PC-9 (cell line): ENCODE results near the gene NECAB2. TPM values are rescaled to one million over a fixed set of nuclear protein-coding genes. Genes with fewer than 3 reads are reported as not detected.

Experiments used
- BruUV-seq: library from RNA; stranded (reverse); fragments of 400-500 nt; replicated peaks from 2 replicates; lab custom pipeline; 2021; lab: Mats Ljungman, UMichigan
- CTCF ChIA-PET: fragments of 300-600 bp; sonication (Branson Sonifier 250); formaldehyde crosslinking; loops from one replicate; lab custom pipeline; 2022; ENCODE audit warnings: antibody characterized with exemption; lab: Charles Lee
- POLR2A ChIA-PET: fragments of 300-600 bp; sonication (Branson Sonifier 250); formaldehyde crosslinking; loops from one replicate; lab custom pipeline; 2022; ENCODE audit warnings: antibody characterized with exemption; ENCODE audit not compliant: unreplicated experiment; lab: Charles Lee
- DNase-seq, 2 experiments: peaks; one replicate each; pipeline versions ENCODE4 v3.0.0 to v3.0.0-alpha.2; 2015 to 2022; ENCODE audit warnings: mixed read lengths in 1 of 2
- H2AFZ ChIP-seq: fragments of 200-600 bp; sonication (generic); 2 replicates; pipeline ENCODE4 v1.8.1; 2017; ENCODE audit warnings: antibody characterized with exemption
- H3F3A ChIP-seq: fragments of 200-600 bp; sonication (generic); 2 replicates; pipeline ENCODE4 v1.8.1; 2017; ENCODE audit warnings: antibody characterized with exemption, mild to moderate bottlenecking, low read depth; ENCODE audit not compliant: insufficient read depth
- H3K27ac ChIP-seq: fragments of 200-600 bp; sonication (generic); 2 replicates; pipeline ENCODE4 v1.6.1; 2016; ENCODE audit warnings: mixed run types
- H3K27me3 ChIP-seq: fragments of 200-600 bp; sonication (generic); 2 replicates; pipeline ENCODE4 v1.6.1; 2016; ENCODE audit warnings: low read depth, mixed run types; ENCODE audit not compliant: insufficient read depth
- H3K36me3 ChIP-seq: fragments of 200-600 bp; sonication (generic); 2 replicates; pipeline ENCODE4 v1.6.1; 2016; ENCODE audit warnings: low read depth, mixed run types
- H3K4me1 ChIP-seq: fragments of 200-600 bp; sonication (generic); replicated peaks from 2 replicates; pipeline ENCODE4 v1.6.1; 2016; ENCODE audit warnings: mixed run types; ENCODE audit not compliant: insufficient read depth
- H3K4me2 ChIP-seq: fragments of 200-600 bp; sonication (generic); 2 replicates; pipeline ENCODE4 v1.6.1; 2017; ENCODE audit warnings: mixed run types
- H3K4me3 ChIP-seq: fragments of 200-600 bp; sonication (generic); 2 replicates; pipeline ENCODE4 v1.6.1; 2016; ENCODE audit warnings: mixed run types
- H3K79me2 ChIP-seq: fragments of 200-600 bp; sonication (generic); 2 replicates; pipeline ENCODE4 v1.6.1; 2017; ENCODE audit warnings: low read depth, mixed run types
- H3K9me2 ChIP-seq: fragments of 200-600 bp; sonication (generic); 2 replicates; pipeline ENCODE4 v1.8.1; 2017; ENCODE audit warnings: mild to moderate bottlenecking; ENCODE audit not compliant: insufficient read depth
- H3K9me3 ChIP-seq: fragments of 200-600 bp; sonication (generic); 2 replicates; pipeline ENCODE4 v1.8.1; 2016; ENCODE audit warnings: low read depth; ENCODE audit not compliant: insufficient read depth
- H4K20me1 ChIP-seq: fragments of 200-600 bp; sonication (generic); 2 replicates; pipeline ENCODE4 v1.8.1; 2017; ENCODE audit not compliant: insufficient read depth
- CTCF ChIP-seq: fragments of 200-600 bp; sonication (generic); conservative IDR thresholded peaks from 2 replicates; pipeline ENCODE4 v1.6.1; 2017; ENCODE audit warnings: mixed run types, antibody characterized with exemption, mild to moderate bottlenecking, moderate library complexity
- EZH2 ChIP-seq: fragments of 200-600 bp; sonication (generic); IDR thresholded peaks from 2 replicates; pipeline ENCODE4 v1.8.0; 2017; ENCODE audit warnings: antibody characterized with exemption, low read depth
- intact Hi-C: fragments of 100-400 bp; cut with micrococcal nuclease; formaldehyde crosslinking; loops from one replicate; pipeline ENCODE4 v1.10.0; 2022; ENCODE audit not compliant: unreplicated experiment
- total RNA-seq: library from RNA; stranded (reverse); gene quantifications from 2 replicates; pipeline ENCODE4 v1.2.3, GENCODE V29; 2021

Gene NECAB2
- total RNA-seq, 1 experiment from 2014 or later = 0.74 TPM

GRCh38 chr16:84039696-84040095 lies 71.7 kb downstream of the NECAB2 start:
- H3K27me3 ChIP-seq = peaks cover 59% of the 10 kb centered on the region
- DNase-seq = no peak
- no peaks in the 10 kb centered on the region for H3K36me3 ChIP-seq
- H2AFZ ChIP-seq = no peak overlapping the region
- H3K4me3 ChIP-seq = no peak overlapping the region
- POLR2A ChIA-PET = interaction anchor here (0.6 kb wide), 1 partner anchor 298 kb away, joined by 6 read pairs; no protein-coding TSS in a partner anchor
- H3K4me1 ChIP-seq = no peaks in the 10 kb centered on the region
- no peak overlapping the region for H3K27ac ChIP-seq
- H3K4me2 ChIP-seq = no peak overlapping the region
- H3F3A ChIP-seq = no peaks in the 10 kb centered on the region
- intact Hi-C loops = loop anchor here (5.0 kb wide), 3 partner anchors 67 to 212 kb away; no protein-coding TSS in a partner anchor
- TF ChIP-seq EZH2 (no peak), CTCF (no peak)
- CTCF ChIA-PET = no interaction called here
- BruUV-seq = no TSS peak
- H3K79me2 ChIP-seq = no peaks in the 10 kb centered on the region
- H3K9me3 ChIP-seq = 0 out of 2 replicates have a peak, but pooled peaks cover 5% of the 10 kb centered on the region
- H4K20me1 ChIP-seq = no peaks in the 10 kb centered on the region
- H3K9me2 ChIP-seq = no peaks in the 10 kb centered on the region

GRCh38 chr16:84040226-84040822 lies 72.3 kb downstream of the NECAB2 start:
- Histone ChIP-seq H3K4me3 (no peak overlapping the region), H3K36me3 (no peaks in the 10 kb centered on the region), H3K9me3 (0 out of 2 replicates have a peak, but pooled peaks cover 5% of the 10 kb centered on the region), H3K27ac (no peak overlapping the region), H3K79me2 (no peaks in the 10 kb centered on the region), H3F3A (no peaks in the 10 kb centered on the region), H3K9me2 (no peaks in the 10 kb centered on the region), H3K27me3 (peaks cover 54% of the 10 kb centered on the region), H3K4me2 (no peak overlapping the region), H2AFZ (no peak overlapping the region), H3K4me1 (no peaks in the 10 kb centered on the region), H4K20me1 (no peaks in the 10 kb centered on the region)
- TF ChIP-seq CTCF (no peak), EZH2 (no peak)
- DNase-seq = no peak
- CTCF ChIA-PET = no interaction called here
- POLR2A ChIA-PET = interaction anchor here (0.5 to 0.6 kb wide), 2 partner anchors 26 to 117 kb away, joined by 4 to 7 read pairs; no protein-coding TSS in a partner anchor
- intact Hi-C loops = loop anchor here (5.0 kb wide), 3 partner anchors 68 to 213 kb away; no protein-coding TSS in a partner anchor
- no TSS peak for BruUV-seq

- H3K36me3 ChIP-seq = no peaks in the 10 kb centered on the region
- no peak overlapping the region for H3K27ac ChIP-seq
- no peaks in the 10 kb centered on the region for H3K79me2 ChIP-seq
- peak in 1 of 2 experiments; percentile 42 for DNase-seq
- H3K4me2 ChIP-seq = no peak overlapping the region
- H3K4me1 ChIP-seq = no peaks in the 10 kb centered on the region
- H3F3A ChIP-seq = no peaks in the 10 kb centered on the region
- H3K4me3 ChIP-seq = no peak overlapping the region
- H3K9me3 ChIP-seq = no peaks in the 10 kb centered on the region
- H4K20me1 ChIP-seq = no peaks in the 10 kb centered on the region
- peaks cover 46% of the 10 kb centered on the region for H3K27me3 ChIP-seq
- H2AFZ ChIP-seq = no peak overlapping the region
- TF ChIP-seq EZH2 = no peak
- no peak for TF ChIP-seq CTCF
- BruUV-seq = no TSS peak
- no peaks in the 10 kb centered on the region for H3K9me2 ChIP-seq
- intact Hi-C loops = loop anchor here (5.0 kb wide), 3 partner anchors 69 to 214 kb away; no protein-coding TSS in a partner anchor
- CTCF ChIA-PET = interaction anchor here (0.6 kb wide), 1 partner anchor 10 kb away, joined by 3 read pairs; no protein-coding TSS in a partner anchor
- POLR2A ChIA-PET = interaction anchor here (0.5 to 0.6 kb wide), 2 partner anchors 26 to 118 kb away, joined by 4 to 7 read pairs; no protein-coding TSS in a partner anchor
These were observed 73.1 kb downstream of the NECAB2 start for GRCh38 chr16:84040823-84041820.
